ENCODE measurements around the gene PLA2G5. TPM values are rescaled to one million over a fixed set of nuclear protein-coding genes. Genes with fewer than 3 reads are reported as not detected.

The PLA2G5 gene
- total and polyA plus RNA-seq, 2 of the 8 experiments (the other 6 are each of a cell fraction or from before 2014, with no cell fraction given) = 0.05 TPM; not detected in 1

- H3K4me2 ChIP-seq (ENCODE audit: insufficient read depth in 1 of 2, low read depth in 2 of 2, low read length in 2 of 2) = no peak overlapping the region
- H3K9me3 ChIP-seq (ENCODE audit: insufficient read depth in 2 of 2, low read depth in 1 of 2, low read length in 1 of 2) = no peaks in the 10 kb centered on the region; a peak in 1 of 4 replicates
- H2BK5ac ChIP-seq (ENCODE audit: low read depth, low read length) = no peak overlapping the region
- no peak overlapping the region for H4K91ac ChIP-seq (replicated peaks; ENCODE audit: insufficient read length, low read length)
- H3K27ac ChIP-seq (ENCODE audit: low read depth, low read length) = no peak overlapping the region
- FAIRE-seq (no peak), DNase-seq (ENCODE audit: low read depth in 1 of 2, low spot score in 2 of 2) (no peak)
- no peak overlapping the region for H2BK15ac ChIP-seq (ENCODE audit: low read length)
- no peaks in the 10 kb centered on the region for H3K23me2 ChIP-seq (ENCODE audit: low read depth, low read length)
- POLR2A ChIA-PET (ENCODE audit: partially characterized antibody) = no interaction called here
- no peak overlapping the region for H2BK20ac ChIP-seq (ENCODE audit: low read length)
- no peak overlapping the region for H3K9ac ChIP-seq (replicated peaks in 1 of 4; ENCODE audit: extremely low read depth in 1 of 4, low read depth in 3 of 4, low read length in 3 of 4)
- TF ChIP-seq RAD21 (IDR thresholded peaks at IDR 0.05 in 1 of 2, conservative IDR thresholded peaks at IDR 0.05 in 1 of 2; ENCODE audit: low read depth in 2 of 2, low read length in 2 of 2) = peak in 1 of 2 experiments; percentile 39; a peak in 1 of 4 replicates
- TF ChIP-seq, protein P1, sequence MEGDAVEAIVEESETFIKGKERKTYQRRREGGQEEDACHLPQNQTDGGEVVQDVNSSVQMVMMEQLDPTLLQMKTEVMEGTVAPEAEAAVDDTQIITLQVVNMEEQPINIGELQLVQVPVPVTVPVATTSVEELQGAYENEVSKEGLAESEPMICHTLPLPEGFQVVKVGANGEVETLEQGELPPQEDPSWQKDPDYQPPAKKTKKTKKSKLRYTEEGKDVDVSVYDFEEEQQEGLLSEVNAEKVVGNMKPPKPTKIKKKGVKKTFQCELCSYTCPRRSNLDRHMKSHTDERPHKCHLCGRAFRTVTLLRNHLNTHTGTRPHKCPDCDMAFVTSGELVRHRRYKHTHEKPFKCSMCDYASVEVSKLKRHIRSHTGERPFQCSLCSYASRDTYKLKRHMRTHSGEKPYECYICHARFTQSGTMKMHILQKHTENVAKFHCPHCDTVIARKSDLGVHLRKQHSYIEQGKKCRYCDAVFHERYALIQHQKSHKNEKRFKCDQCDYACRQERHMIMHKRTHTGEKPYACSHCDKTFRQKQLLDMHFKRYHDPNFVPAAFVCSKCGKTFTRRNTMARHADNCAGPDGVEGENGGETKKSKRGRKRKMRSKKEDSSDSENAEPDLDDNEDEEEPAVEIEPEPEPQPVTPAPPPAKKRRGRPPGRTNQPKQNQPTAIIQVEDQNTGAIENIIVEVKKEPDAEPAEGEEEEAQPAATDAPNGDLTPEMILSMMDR (IDR thresholded peaks at IDR 0.05; ENCODE audit: control extremely low read depth in 1 of 3, insufficient read depth in 1 of 3, low read depth in 1 of 3, low read length in 3 of 3) = peak; percentile 32 to 46 (median 43); a peak in 2 of 4 replicates
- TF ChIP-seq KDM1A (IDR thresholded peaks at IDR 0.05; ENCODE audit: borderline replicate concordance, low read length) = no peak
- CTCF ChIA-PET (ENCODE audit: partially characterized antibody) = interaction anchor here (0.6 to 4.2 kb wide), 11 partner anchors 9 to 192 kb away, joined by 3 to 22 read pairs (median 3); partner anchors contain the start of gene PLA2G2E
- H3K18ac ChIP-seq (ENCODE audit: extremely low read depth, low read length) = no peak overlapping the region
- no peaks in the 10 kb centered on the region for H3K79me1 ChIP-seq (ENCODE audit: low read depth, low read length)
- no peaks in the 10 kb centered on the region for H3K36me3 ChIP-seq (ENCODE audit: control insufficient read depth in 2 of 4, insufficient read depth in 4 of 4, low read length in 3 of 4)
- no peak overlapping the region for H3K23ac ChIP-seq (ENCODE audit: insufficient read length)
- H3K56ac ChIP-seq (replicated peaks; ENCODE audit: insufficient read length, low read depth, low read length) = no peak overlapping the region
- no peak overlapping the region for H4K5ac ChIP-seq (ENCODE audit: insufficient read length, low read depth, low read length)
- H3K14ac ChIP-seq (ENCODE audit: insufficient read length) = no peak overlapping the region
- H4K20me1 ChIP-seq (replicated peaks in 1 of 2; ENCODE audit: control insufficient read depth in 1 of 2, insufficient read depth in 2 of 2, low read length in 2 of 2) = no peaks in the 10 kb centered on the region
- no peaks in the 10 kb centered on the region for H3K79me2 ChIP-seq (ENCODE audit: control insufficient read depth in 1 of 2, insufficient read depth in 2 of 2, low read length in 2 of 2)
- no peak overlapping the region for H3K4me3 ChIP-seq (ENCODE audit: extremely low read depth in 1 of 4, insufficient read depth in 2 of 4, low read depth in 3 of 4, low read length in 4 of 4)
- no peaks in the 10 kb centered on the region for H3K27me3 ChIP-seq (replicated peaks in 1 of 4; ENCODE audit: control insufficient read depth in 3 of 4, extremely low read depth in 1 of 4, insufficient read depth in 3 of 4, low read length in 3 of 4)
- no peak overlapping the region for H3K4ac ChIP-seq (replicated peaks; ENCODE audit: insufficient read length, low read depth, low read length)
- no peak overlapping the region for H2BK120ac ChIP-seq (replicated peaks; ENCODE audit: low read depth, low read length)
- H4K8ac ChIP-seq (ENCODE audit: extremely low read depth, insufficient read depth, low read length) = no peak overlapping the region
- no peak overlapping the region for H2AK5ac ChIP-seq (ENCODE audit: low read depth, low read length)
- 80% methylated on average over 4 of the region's 4 CpGs; no CpG with 5 or more reads in 1 of the 2 experiments for WGBS, 2 experiments (ENCODE audit: extremely low coverage in 1 of 2, insufficient coverage in 1 of 2, insufficient read length in 1 of 2, insufficient replicate concordance in 2 of 2, low coverage in 1 of 2, low lambda C conversion rate in 2 of 2, missing lambda C conversion rate in 1 of 2)
- H2BK12ac ChIP-seq (ENCODE audit: low read depth, low read length) = no peak overlapping the region
- H2AFZ ChIP-seq (ENCODE audit: low read length) = no peak overlapping the region
- H3K4me1 ChIP-seq (replicated peaks in 1 of 4; ENCODE audit: control insufficient read depth in 3 of 4, insufficient read depth in 4 of 4, low read length in 3 of 4) = peaks cover 2 to 5% (median 3%) of the 10 kb centered on the region in 4 experiments; a peak in 4 of 7 replicates
These were observed 45.5 kb downstream of the PLA2G5 start for GRCh38 chr1:20115479-20115878.
